ENCODE results near the gene FSTL4. TPM values are rescaled to one million over a fixed set of nuclear protein-coding genes. Genes with fewer than 3 reads are reported as not detected.

The FSTL4 gene
- polyA plus RNA-seq, 1 donor (not counting 4 experiments of a cell fraction or from before 2014, with no cell fraction given), result 1.7 TPM

GRCh38 chr5:133426264-133426663, 186.1 kb downstream of the FSTL4 start:
- no peak for FAIRE-seq
- H3K4me1 ChIP-seq (ENCODE audit: control insufficient read depth, extremely low read depth, insufficient read depth, low read length), result peaks cover 19% of the 10 kb centered on the region
- dilution Hi-C loops (cut with MboI; ENCODE audit: extremely low pct_ligation_motif_present, low sequenced_read_pairs), result no loop called here

GRCh38 chr5:133425764-133426163, 186.6 kb downstream of the FSTL4 start:
- no peaks in the 10 kb centered on the region for H4K20me1 ChIP-seq (ENCODE audit: control insufficient read depth, extremely low read depth, insufficient read depth, low read length)
- dilution Hi-C loops (cut with MboI; ENCODE audit: extremely low pct_ligation_motif_present, low sequenced_read_pairs), result no loop called here
- peaks cover 2% of the 10 kb centered on the region for H3K27me3 ChIP-seq (ENCODE audit: control insufficient read depth, extremely low read depth, insufficient read depth, low read length)
- H3K4me1 ChIP-seq (ENCODE audit: control insufficient read depth, extremely low read depth, insufficient read depth, low read length), result peaks cover 19% of the 10 kb centered on the region
- DNase-seq (ENCODE audit: low read depth, low spot score), result no peak
- H3K9me3 ChIP-seq (ENCODE audit: control insufficient read depth, low read depth, low read length), result no peaks in the 10 kb centered on the region
- H3K9me1 ChIP-seq (ENCODE audit: control insufficient read depth, extremely low read depth, insufficient read depth, low read length), result no peaks in the 10 kb centered on the region
- H3K4me3 ChIP-seq (ENCODE audit: control insufficient read depth in 2 of 3, extremely low read depth in 1 of 3, insufficient read depth in 2 of 3, low read depth in 1 of 3, low read length in 3 of 3), result no peak overlapping the region
- FAIRE-seq, result no peak
- no peak overlapping the region for H2AFZ ChIP-seq (ENCODE audit: control insufficient read depth, low read length)
- no peak for TF ChIP-seq EZH2 (IDR thresholded peaks at IDR 0.05; ENCODE audit: low read length)
- TF ChIP-seq, protein P1, sequence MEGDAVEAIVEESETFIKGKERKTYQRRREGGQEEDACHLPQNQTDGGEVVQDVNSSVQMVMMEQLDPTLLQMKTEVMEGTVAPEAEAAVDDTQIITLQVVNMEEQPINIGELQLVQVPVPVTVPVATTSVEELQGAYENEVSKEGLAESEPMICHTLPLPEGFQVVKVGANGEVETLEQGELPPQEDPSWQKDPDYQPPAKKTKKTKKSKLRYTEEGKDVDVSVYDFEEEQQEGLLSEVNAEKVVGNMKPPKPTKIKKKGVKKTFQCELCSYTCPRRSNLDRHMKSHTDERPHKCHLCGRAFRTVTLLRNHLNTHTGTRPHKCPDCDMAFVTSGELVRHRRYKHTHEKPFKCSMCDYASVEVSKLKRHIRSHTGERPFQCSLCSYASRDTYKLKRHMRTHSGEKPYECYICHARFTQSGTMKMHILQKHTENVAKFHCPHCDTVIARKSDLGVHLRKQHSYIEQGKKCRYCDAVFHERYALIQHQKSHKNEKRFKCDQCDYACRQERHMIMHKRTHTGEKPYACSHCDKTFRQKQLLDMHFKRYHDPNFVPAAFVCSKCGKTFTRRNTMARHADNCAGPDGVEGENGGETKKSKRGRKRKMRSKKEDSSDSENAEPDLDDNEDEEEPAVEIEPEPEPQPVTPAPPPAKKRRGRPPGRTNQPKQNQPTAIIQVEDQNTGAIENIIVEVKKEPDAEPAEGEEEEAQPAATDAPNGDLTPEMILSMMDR (optimal IDR thresholded peaks at IDR 0.05 in 1 of 3, IDR thresholded peaks at IDR 0.05 in 1 of 3, conservative IDR thresholded peaks at IDR 0.05 in 1 of 3; ENCODE audit: extremely low read depth in 1 of 3, insufficient read depth in 2 of 3, low read length in 3 of 3), result no peak
- no peaks in the 10 kb centered on the region for H3K79me2 ChIP-seq (ENCODE audit: control insufficient read depth, insufficient read depth, low read length)
- H3K27ac ChIP-seq (ENCODE audit: control insufficient read depth, insufficient read depth, low read length), result no peak overlapping the region
- H3K36me3 ChIP-seq (ENCODE audit: control insufficient read depth in 2 of 2, extremely low read depth in 1 of 2, insufficient read depth in 2 of 2, low read length in 2 of 2), result no peaks in the 10 kb centered on the region
- H3K9ac ChIP-seq (ENCODE audit: control insufficient read depth, extremely low read depth, insufficient read depth, low read length), result no peak overlapping the region
- no peak overlapping the region for H3K4me2 ChIP-seq (ENCODE audit: control insufficient read depth, extremely low read depth, insufficient read depth, low read depth, low read length)

More at GRCh38 chr5:133426264-133426663, 186.1 kb downstream of the FSTL4 start:
- Histone ChIP-seq H3K27ac (ENCODE audit: control insufficient read depth, insufficient read depth, low read length) (no peak overlapping the region), H3K9me3 (ENCODE audit: control insufficient read depth, low read depth, low read length) (no peaks in the 10 kb centered on the region), H3K36me3 (ENCODE audit: control insufficient read depth in 2 of 2, extremely low read depth in 1 of 2, insufficient read depth in 2 of 2, low read length in 2 of 2) (no peaks in the 10 kb centered on the region), H2AFZ (ENCODE audit: control insufficient read depth, low read length) (no peak overlapping the region), H3K27me3 (ENCODE audit: control insufficient read depth, extremely low read depth, insufficient read depth, low read length) (peaks cover 2% of the 10 kb centered on the region), H3K9ac (ENCODE audit: control insufficient read depth, extremely low read depth, insufficient read depth, low read length) (no peak overlapping the region), H3K4me3 (ENCODE audit: control insufficient read depth in 2 of 3, extremely low read depth in 1 of 3, insufficient read depth in 2 of 3, low read depth in 1 of 3, low read length in 3 of 3) (no peak overlapping the region), H4K20me1 (ENCODE audit: control insufficient read depth, extremely low read depth, insufficient read depth, low read length) (no peaks in the 10 kb centered on the region), H3K79me2 (ENCODE audit: control insufficient read depth, insufficient read depth, low read length) (no peaks in the 10 kb centered on the region), H3K9me1 (ENCODE audit: control insufficient read depth, extremely low read depth, insufficient read depth, low read length) (no peaks in the 10 kb centered on the region), H3K4me2 (ENCODE audit: control insufficient read depth, extremely low read depth, insufficient read depth, low read depth, low read length) (no peak overlapping the region)
- DNase-seq (ENCODE audit: low read depth, low spot score), result no peak
- TF ChIP-seq, protein P1 (optimal IDR thresholded peaks at IDR 0.05 in 1 of 3, IDR thresholded peaks at IDR 0.05 in 1 of 3, conservative IDR thresholded peaks at IDR 0.05 in 1 of 3; ENCODE audit: extremely low read depth in 1 of 3, insufficient read depth in 2 of 3, low read length in 3 of 3), result no peak
- TF ChIP-seq EZH2 (IDR thresholded peaks at IDR 0.05; ENCODE audit: low read length), result no peak

Data from keratinocyte (primary cell).